WTC11 (cell line): ENCODE results near the gene SIGMAR1.

Experiments used
- CBFB ChIP-seq: sonication (generic); formaldehyde crosslinking; IDR thresholded peaks from 2 replicates; pipeline ENCODE4 v1.8.1; 2022; ENCODE audit warnings: mild to moderate bottlenecking, low read depth, missing genetic modification reagents
- ESRRA ChIP-seq: sonication (generic); formaldehyde crosslinking; IDR thresholded peaks from 2 replicates; pipeline ENCODE4 v1.8.1; 2022; ENCODE audit warnings: mild to moderate bottlenecking, missing genetic modification reagents, borderline replicate concordance
- ETV6 ChIP-seq: sonication (generic); formaldehyde crosslinking; IDR thresholded peaks from 2 replicates; pipeline ENCODE4 v1.8.1; 2022; ENCODE audit warnings: mild to moderate bottlenecking, missing genetic modification reagents
- MYBL2 ChIP-seq: sonication (generic); formaldehyde crosslinking; IDR thresholded peaks from 2 replicates; pipeline ENCODE4 v1.8.1; 2023; ENCODE audit warnings: mild to moderate bottlenecking, moderate library complexity, missing genetic modification reagents
- NFATC4 ChIP-seq: fragments of 250-450 bp; sonication (Bioruptor Pico); IDR thresholded peaks from 2 replicates; pipeline ENCODE4 v1.9.0; 2021; ENCODE audit warnings: mild to moderate bottlenecking
- NFYB ChIP-seq: sonication (generic); formaldehyde crosslinking; conservative IDR thresholded peaks from 2 replicates; pipeline ENCODE4 v1.8.0; 2022; ENCODE audit warnings: low read depth, missing genetic modification reagents
- TF ChIP-seq, protein P1 (sequence below): sonication (generic); formaldehyde crosslinking; IDR thresholded peaks from 2 replicates; pipeline ENCODE4 v1.8.0; 2022; ENCODE audit warnings: missing genetic modification reagents
- TF ChIP-seq, protein P2 (sequence below): sonication (generic); formaldehyde crosslinking; IDR thresholded peaks from 2 replicates; pipeline ENCODE4 v1.8.1; 2023; ENCODE audit warnings: mild to moderate bottlenecking, missing genetic modification reagents, moderate library complexity
- TF ChIP-seq, protein P3 (sequence below): sonication (generic); formaldehyde crosslinking; IDR thresholded peaks from 2 replicates; pipeline ENCODE4 v1.8.0; 2022; ENCODE audit warnings: mild to moderate bottlenecking, missing genetic modification reagents
- TF ChIP-seq, protein P4 (sequence below): fragments of 200-600 bp; IDR thresholded peaks from 2 replicates; pipeline ENCODE4 v1.8.0; 2022; ENCODE audit warnings: antibody characterized with exemption
- TF ChIP-seq, protein P5 (sequence below): sonication (generic); formaldehyde crosslinking; IDR thresholded peaks from 2 replicates; pipeline ENCODE4 v1.8.1; 2022; ENCODE audit warnings: mild to moderate bottlenecking, moderate library complexity, missing genetic modification reagents
- TF ChIP-seq, protein P6 (sequence below): fragments of 250-450 bp; sonication (Bioruptor Pico); IDR thresholded peaks from 2 replicates; pipeline ENCODE4 v2.1.2; 2022; ENCODE audit warnings: mild to moderate bottlenecking, moderate library complexity

DNA sequence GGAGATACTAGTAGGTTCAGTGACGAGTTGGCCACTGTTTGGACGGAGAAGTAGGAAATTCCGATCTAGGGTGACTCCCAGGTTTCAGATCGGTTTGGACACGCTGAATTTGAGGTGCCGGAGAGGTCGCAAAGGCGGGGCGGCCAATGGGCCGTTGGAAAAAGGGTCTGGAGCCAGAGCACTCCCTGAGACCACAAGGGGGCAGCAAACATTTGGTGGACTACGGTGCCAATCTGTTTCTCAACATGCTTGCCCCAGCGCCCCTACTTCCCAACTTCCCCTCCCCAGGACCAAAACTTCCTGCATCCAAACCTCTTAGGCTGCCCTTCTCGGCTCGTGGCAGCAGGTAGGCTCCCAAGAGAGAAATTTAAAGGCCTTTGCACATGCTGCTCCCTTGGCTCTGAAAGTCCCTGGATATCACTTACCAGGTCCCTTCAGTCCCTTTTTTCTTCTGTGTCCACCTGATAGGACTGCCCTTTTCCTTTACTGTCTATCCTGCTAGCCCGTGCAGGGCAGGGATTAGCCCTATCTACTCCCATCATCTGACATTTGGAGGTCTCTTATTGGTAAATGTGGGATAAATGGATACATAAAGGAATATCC is 24.7 kb downstream of the SIGMAR1 start:
- TF ChIP-seq, protein P1, sequence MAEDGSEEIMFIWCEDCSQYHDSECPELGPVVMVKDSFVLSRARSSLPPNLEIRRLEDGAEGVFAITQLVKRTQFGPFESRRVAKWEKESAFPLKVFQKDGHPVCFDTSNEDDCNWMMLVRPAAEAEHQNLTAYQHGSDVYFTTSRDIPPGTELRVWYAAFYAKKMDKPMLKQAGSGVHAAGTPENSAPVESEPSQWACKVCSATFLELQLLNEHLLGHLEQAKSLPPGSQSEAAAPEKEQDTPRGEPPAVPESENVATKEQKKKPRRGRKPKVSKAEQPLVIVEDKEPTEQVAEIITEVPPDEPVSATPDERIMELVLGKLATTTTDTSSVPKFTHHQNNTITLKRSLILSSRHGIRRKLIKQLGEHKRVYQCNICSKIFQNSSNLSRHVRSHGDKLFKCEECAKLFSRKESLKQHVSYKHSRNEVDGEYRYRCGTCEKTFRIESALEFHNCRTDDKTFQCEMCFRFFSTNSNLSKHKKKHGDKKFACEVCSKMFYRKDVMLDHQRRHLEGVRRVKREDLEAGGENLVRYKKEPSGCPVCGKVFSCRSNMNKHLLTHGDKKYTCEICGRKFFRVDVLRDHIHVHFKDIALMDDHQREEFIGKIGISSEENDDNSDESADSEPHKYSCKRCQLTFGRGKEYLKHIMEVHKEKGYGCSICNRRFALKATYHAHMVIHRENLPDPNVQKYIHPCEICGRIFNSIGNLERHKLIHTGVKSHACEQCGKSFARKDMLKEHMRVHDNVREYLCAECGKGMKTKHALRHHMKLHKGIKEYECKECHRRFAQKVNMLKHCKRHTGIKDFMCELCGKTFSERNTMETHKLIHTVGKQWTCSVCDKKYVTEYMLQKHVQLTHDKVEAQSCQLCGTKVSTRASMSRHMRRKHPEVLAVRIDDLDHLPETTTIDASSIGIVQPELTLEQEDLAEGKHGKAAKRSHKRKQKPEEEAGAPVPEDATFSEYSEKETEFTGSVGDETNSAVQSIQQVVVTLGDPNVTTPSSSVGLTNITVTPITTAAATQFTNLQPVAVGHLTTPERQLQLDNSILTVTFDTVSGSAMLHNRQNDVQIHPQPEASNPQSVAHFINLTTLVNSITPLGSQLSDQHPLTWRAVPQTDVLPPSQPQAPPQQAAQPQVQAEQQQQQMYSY (CRISPR knock-in tag), result no peak
- TF ChIP-seq, protein P2, sequence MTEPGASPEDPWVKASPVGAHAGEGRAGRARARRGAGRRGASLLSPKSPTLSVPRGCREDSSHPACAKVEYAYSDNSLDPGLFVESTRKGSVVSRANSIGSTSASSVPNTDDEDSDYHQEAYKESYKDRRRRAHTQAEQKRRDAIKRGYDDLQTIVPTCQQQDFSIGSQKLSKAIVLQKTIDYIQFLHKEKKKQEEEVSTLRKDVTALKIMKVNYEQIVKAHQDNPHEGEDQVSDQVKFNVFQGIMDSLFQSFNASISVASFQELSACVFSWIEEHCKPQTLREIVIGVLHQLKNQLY, result no peak
- TF ChIP-seq ETV6 (CRISPR knock-in tag), result no peak
- no peak for TF ChIP-seq CBFB (CRISPR knock-in tag)
- TF ChIP-seq NFYB (CRISPR knock-in tag), result no peak
- TF ChIP-seq, protein P3, sequence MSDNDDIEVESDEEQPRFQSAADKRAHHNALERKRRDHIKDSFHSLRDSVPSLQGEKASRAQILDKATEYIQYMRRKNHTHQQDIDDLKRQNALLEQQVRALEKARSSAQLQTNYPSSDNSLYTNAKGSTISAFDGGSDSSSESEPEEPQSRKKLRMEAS (CRISPR knock-in tag), result no peak
- TF ChIP-seq, protein P4, sequence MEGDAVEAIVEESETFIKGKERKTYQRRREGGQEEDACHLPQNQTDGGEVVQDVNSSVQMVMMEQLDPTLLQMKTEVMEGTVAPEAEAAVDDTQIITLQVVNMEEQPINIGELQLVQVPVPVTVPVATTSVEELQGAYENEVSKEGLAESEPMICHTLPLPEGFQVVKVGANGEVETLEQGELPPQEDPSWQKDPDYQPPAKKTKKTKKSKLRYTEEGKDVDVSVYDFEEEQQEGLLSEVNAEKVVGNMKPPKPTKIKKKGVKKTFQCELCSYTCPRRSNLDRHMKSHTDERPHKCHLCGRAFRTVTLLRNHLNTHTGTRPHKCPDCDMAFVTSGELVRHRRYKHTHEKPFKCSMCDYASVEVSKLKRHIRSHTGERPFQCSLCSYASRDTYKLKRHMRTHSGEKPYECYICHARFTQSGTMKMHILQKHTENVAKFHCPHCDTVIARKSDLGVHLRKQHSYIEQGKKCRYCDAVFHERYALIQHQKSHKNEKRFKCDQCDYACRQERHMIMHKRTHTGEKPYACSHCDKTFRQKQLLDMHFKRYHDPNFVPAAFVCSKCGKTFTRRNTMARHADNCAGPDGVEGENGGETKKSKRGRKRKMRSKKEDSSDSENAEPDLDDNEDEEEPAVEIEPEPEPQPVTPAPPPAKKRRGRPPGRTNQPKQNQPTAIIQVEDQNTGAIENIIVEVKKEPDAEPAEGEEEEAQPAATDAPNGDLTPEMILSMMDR, result peak; percentile 78
- TF ChIP-seq, protein P5, sequence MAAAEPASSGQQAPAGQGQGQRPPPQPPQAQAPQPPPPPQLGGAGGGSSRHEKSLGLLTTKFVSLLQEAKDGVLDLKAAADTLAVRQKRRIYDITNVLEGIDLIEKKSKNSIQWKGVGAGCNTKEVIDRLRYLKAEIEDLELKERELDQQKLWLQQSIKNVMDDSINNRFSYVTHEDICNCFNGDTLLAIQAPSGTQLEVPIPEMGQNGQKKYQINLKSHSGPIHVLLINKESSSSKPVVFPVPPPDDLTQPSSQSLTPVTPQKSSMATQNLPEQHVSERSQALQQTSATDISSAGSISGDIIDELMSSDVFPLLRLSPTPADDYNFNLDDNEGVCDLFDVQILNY, result no peak
- TF ChIP-seq, protein P6, sequence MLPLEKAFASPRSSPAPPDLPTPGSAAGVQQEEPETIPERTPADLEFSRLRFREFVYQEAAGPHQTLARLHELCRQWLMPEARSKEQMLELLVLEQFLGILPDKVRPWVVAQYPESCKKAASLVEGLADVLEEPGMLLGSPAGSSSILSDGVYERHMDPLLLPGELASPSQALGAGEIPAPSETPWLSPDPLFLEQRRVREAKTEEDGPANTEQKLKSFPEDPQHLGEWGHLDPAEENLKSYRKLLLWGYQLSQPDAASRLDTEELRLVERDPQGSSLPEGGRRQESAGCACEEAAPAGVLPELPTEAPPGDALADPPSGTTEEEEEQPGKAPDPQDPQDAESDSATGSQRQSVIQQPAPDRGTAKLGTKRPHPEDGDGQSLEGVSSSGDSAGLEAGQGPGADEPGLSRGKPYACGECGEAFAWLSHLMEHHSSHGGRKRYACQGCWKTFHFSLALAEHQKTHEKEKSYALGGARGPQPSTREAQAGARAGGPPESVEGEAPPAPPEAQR (CRISPR knock-in tag), result no peak
- no peak for TF ChIP-seq ESRRA (CRISPR knock-in tag)
- no peak for TF ChIP-seq MYBL2 (CRISPR knock-in tag)
- TF ChIP-seq NFATC4 (CRISPR knock-in tag), result no peak
